Heart right ventricle (tissue), 16 donors: ENCODE results near the gene ZDHHC22. TPM values are rescaled to one million over a fixed set of nuclear protein-coding genes. Genes with fewer than 3 reads are reported as not detected.

Experiments
- ATAC-seq, 8 donors: fragments of 200-7000 bp; cut with Tn5 transposase; one replicate each; pipeline ENCODE4 v1.9.1; 2020; ENCODE audit warnings: mild to moderate bottlenecking in 8 of 8, moderate library complexity in 8 of 8, moderate number of reproducible peaks in 1 of 8
- DNase-seq, 2 donors: peaks; one replicate each; pipeline ENCODE4 v3.0.0-alpha.2; 2020
- H3K27ac ChIP-seq, 10 donors: fragments of 200-600 bp; sonication (generic) in 2 of 10; one replicate each; pipeline versions ENCODE4 v1.5.0 to v1.8.0; 2020 to 2022; ENCODE audit warnings: mild to moderate bottlenecking in 3 of 10
- H3K27me3 ChIP-seq, 7 donors: fragments of 200-600 bp; one replicate each; pipeline ENCODE4 v1.8.0; 2021 to 2022; ENCODE audit warnings: mild to moderate bottlenecking in 2 of 7
- H3K36me3 ChIP-seq, 9 donors: fragments of 200-600 bp; sonication (generic) in 1 of 9; one replicate each; pipeline versions ENCODE4 v1.5.0 to v1.8.0; 2020 to 2022; ENCODE audit warnings: mild to moderate bottlenecking in 2 of 9
- H3K4me1 ChIP-seq, 9 donors: fragments of 200-600 bp; sonication (generic) in 1 of 9; one replicate each; pipeline versions ENCODE4 v1.5.0 to v1.8.0; 2020 to 2022; ENCODE audit warnings: mild to moderate bottlenecking in 4 of 9
- H3K4me3 ChIP-seq, 10 donors: fragments of 200-600 bp; sonication (generic) in 2 of 10; one replicate each; pipeline versions ENCODE4 v1.5.0 to v1.8.0; 2020 to 2022; ENCODE audit warnings: mild to moderate bottlenecking in 7 of 10, moderate library complexity in 2 of 10
- H3K9me3 ChIP-seq, 11 donors: fragments of 200-600 bp in 10 of 11; sonication (generic) in 2 of 11; one replicate each; pipeline versions ENCODE4 v1.5.0 to v1.8.0; 2013 to 2022; ENCODE audit warnings: mild to moderate bottlenecking in 2 of 11, control low read depth in 1 of 11, moderate library complexity in 1 of 11
- WGBS, 2 donors: extraction: QIAGEN DNeasy Blood & Tissue Kit; methylation state at CpG; one replicate each; pipeline ENCODE4 v1.1.7; 2013; ENCODE audit warnings: inconsistent platforms in 1 of 2; 5-methylcytosine and 5-hydroxymethylcytosine counted together
- intact Hi-C, 10 donors: fragments of 100-400 bp; cut with DNase I; formaldehyde crosslinking; loops; one replicate each; pipeline versions ENCODE4 v1.11.1 to v1.14.2; 2022
- polyA plus RNA-seq, 2 donors: library from polyadenylated mRNA; stranded (reverse); fragments of 200-250 nt; gene quantifications; one replicate each; pipeline ENCODE4 v1.2.3, GENCODE V29; 2013
- total RNA-seq, 10 donors: library from RNA; stranded (reverse); fragmentation: NEBNext Ultra II Directional in 3 of 10; extraction: Animal tissue kit (Norgen Biotek cat#: 25700) in 3 of 10; gene quantifications; one replicate each; pipeline versions ENCODE4 v1.2.1 to v1.2.4, GENCODE V29; 2021 to 2023
- TF ChIP-seq, protein P1 (sequence below), 9 donors: fragments of 200-600 bp; sonication (generic) in 2 of 9; IDR thresholded peaks; one replicate each; pipeline versions ENCODE4 v1.5.0 to v1.8.0; 2021 to 2022; ENCODE audit warnings: antibody characterized with exemption in 9 of 9, mild to moderate bottlenecking in 5 of 9, moderate library complexity in 1 of 9
- donor health status: Arrhythmogenic right ventricular cardiomyopathy.
- donor health status: ischemic (EF 13 %, LVEDD 7.1; RV severe dilation, severe dysfunction).
- donor health status: healthy with polysubstance abuse.
- donor health status: DM: no; HTN: yes; CAD: no.
- donor health status: DM: no; HTN: no; CAD: no.
- donor health status: ischemic (EF 25% LVEDD 6.9; RV normal size, moderate dysfunction).
- donor health status: ischemic (EF 25% LVEDD 5.7; RV mildly dilated, moderate dysfunction).
- donor health status: healthy.
- donor health status: DM: yes; HTN: yes; CAD: no.
- donor health status: Ischemic cardiomyopathy.
- donor health status: ischemic (EF 35%, LVEDD 5.7; RV mildly dilated, moderate dysfunction).
- donor health status: nonischemic (EF 11% LVEDD 7.7; RV severe dilation, severe dysfunction).
- donor health status: DM: yes; HTN: yes; CAD: no.
- donor health status: PGD.
- donor health status: ischemic (EF 29% LVEDD 5.4; RV normal size, mild dysfunction).
- donor health status: nonischemic (EF 23%, LVEDD 6.1; RV moderate dilation, normal function).

Gene ZDHHC22
- total and polyA plus RNA-seq, 12 donors, result 0.09 TPM; not detected in 11

DNA sequence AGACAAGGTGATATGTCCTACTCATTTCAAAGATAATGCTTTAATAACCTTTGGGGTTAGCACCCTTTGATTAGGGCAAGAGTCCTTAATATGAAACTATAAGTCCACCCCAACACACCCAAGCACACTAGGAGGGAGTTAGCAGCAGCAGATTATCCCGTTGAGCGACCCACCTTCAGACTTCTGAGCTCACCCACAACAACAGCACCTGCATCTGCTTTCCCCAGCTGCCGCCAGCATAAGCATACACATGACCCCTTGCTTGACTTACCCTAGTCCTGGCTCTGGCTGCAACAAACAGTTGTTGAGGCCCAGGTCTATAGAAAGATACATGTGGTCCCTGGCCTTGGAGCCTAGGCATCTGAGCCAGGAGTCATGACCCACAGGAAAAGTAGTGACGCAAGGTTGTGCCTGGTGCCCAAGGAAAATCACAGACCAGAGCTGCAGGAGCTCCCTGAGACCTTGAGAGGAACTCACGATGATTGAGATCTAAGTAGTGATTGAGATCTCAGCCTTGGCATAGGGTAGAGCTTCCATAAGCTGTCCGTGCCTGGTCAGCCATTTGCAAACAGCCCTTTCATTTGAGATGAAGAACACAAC, 19.0 kb downstream of the ZDHHC22 start:
- Histone ChIP-seq H3K27ac (peak overlapping the region in 3 of 10 donors; percentile 5 to 81 (median 77)), H3K36me3 (peaks cover 0 to 31% (median 10%) of the 10 kb centered on the region in 9 donors), H3K27me3 (peaks cover 0 to 30% (median 7%) of the 10 kb centered on the region in 7 donors), H3K4me3 (no peak overlapping the region), H3K9me3 (no peaks in the 10 kb centered on the region), H3K4me1 (peaks cover 14 to 54% (median 36%) of the 10 kb centered on the region in 9 donors)
- TF ChIP-seq, protein P1, sequence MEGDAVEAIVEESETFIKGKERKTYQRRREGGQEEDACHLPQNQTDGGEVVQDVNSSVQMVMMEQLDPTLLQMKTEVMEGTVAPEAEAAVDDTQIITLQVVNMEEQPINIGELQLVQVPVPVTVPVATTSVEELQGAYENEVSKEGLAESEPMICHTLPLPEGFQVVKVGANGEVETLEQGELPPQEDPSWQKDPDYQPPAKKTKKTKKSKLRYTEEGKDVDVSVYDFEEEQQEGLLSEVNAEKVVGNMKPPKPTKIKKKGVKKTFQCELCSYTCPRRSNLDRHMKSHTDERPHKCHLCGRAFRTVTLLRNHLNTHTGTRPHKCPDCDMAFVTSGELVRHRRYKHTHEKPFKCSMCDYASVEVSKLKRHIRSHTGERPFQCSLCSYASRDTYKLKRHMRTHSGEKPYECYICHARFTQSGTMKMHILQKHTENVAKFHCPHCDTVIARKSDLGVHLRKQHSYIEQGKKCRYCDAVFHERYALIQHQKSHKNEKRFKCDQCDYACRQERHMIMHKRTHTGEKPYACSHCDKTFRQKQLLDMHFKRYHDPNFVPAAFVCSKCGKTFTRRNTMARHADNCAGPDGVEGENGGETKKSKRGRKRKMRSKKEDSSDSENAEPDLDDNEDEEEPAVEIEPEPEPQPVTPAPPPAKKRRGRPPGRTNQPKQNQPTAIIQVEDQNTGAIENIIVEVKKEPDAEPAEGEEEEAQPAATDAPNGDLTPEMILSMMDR (IDR thresholded peaks at IDR 0.05), result no peak
- DNase-seq (no peak), ATAC-seq (no peak)
- intact Hi-C loops, result loop anchor here in 2 of 10 donors (10.0 kb wide), 2 partner anchors 192 to 248 kb away; no protein-coding TSS in a partner anchor
- WGBS, 2 donors, result 85 to 93% methylated on average over 6 of the region's 6 CpGs

DNA sequence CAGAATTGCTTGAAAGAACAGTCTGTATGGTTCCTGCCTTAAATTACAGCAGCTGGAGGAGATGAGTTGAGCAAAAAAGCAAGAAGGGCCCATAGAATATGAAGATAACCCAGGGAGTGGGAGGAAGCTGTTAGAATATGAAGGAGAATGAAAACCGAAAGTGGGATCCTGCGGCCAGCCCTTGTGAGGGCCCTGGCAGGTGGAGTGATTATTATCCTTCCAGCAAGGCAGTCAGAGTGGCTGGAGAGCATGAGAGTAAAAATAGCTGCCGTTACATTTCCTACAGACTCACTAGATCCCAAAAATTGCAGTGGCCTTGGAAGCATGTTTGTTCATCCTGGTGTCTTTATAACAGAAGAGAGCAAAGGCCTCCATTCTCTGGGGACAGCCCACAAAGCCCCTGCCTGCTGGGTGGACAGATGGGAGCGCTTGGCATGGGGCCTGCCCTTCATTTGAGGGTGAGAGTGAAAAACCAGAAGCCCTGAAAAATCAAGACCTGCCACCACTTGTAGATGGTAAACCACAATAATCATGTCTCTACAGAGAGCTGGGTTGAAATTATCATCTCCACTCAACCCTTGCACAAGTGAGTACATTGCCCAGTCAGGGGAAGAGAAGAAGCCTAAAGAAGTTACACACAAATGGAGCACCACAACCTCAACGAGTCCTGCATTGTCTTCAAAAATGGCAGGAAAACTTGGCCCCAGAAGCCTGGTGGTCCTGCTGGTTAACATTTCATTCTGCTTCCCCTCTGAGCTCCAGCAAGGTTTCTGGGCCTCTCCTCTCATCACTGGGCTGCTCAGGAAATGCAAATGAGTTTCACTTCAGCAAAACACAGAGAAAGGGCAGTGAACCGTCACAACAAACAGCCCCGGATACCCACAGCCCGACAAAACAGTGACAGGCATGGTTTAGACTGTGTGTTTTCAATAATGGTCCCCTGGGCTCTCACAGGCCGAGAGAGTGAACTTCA, 20.5 kb downstream of the ZDHHC22 start:
- Histone ChIP-seq H3K27me3 (peaks cover 0 to 24% (median 7%) of the 10 kb centered on the region in 7 donors), H3K9me3 (no peaks in the 10 kb centered on the region), H3K4me1 (peaks cover 14 to 65% (median 42%) of the 10 kb centered on the region in 9 donors), H3K27ac (peak overlapping the region in 9 of 10 donors; percentile 45 to 81 (median 67)), H3K36me3 (peaks cover 0 to 46% (median 11%) of the 10 kb centered on the region in 9 donors), H3K4me3 (peak overlapping the region in 2 of 10 donors; percentile 6 to 8)
- ATAC-seq, result peak in 7 of 8 donors; percentile 13 to 68 (median 52)
- WGBS, 2 donors, result 45 to 55% methylated on average over 9 of the region's 9 CpGs
- DNase-seq, result no peak
- intact Hi-C loops, result loop anchor here in 2 of 10 donors (10.0 kb wide), 2 partner anchors 194 to 246 kb away; no protein-coding TSS in a partner anchor
- TF ChIP-seq, protein P1 (IDR thresholded peaks at IDR 0.05), result no peak

DNA sequence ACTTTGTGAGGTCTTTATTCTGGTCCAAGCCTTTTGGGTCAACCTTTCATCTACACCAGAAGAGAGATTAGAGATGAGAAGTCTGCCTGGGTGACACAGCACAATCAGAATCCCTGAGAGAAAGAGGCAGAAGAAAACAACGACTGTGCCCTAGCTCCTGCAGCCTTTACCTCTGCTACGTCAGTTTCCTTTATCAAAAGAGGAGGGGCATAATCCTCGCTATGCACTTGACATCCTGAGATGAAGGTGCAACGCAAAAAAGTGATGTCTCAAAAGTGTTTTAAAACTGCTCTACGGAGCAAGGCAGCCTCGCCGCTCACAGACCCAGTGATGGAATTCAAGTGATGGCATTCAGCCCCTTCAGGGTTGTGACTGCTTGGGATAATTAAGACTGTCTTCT, 21.7 kb downstream of the ZDHHC22 start:
- intact Hi-C loops, result loop anchor here in 2 of 10 donors (10.0 kb wide), 2 partner anchors 195 to 245 kb away; no protein-coding TSS in a partner anchor
- Histone ChIP-seq H3K4me3 (no peak overlapping the region), H3K27me3 (peaks cover 0 to 12% (median 0%) of the 10 kb centered on the region in 7 donors), H3K9me3 (no peaks in the 10 kb centered on the region), H3K4me1 (peaks cover 10 to 59% (median 39%) of the 10 kb centered on the region in 9 donors), H3K27ac (peak overlapping the region in 4 of 10 donors; percentile 69 to 81 (median 76)), H3K36me3 (peaks cover 0 to 58% (median 12%) of the 10 kb centered on the region in 9 donors)
- ATAC-seq, result no peak
- TF ChIP-seq, protein P1 (IDR thresholded peaks at IDR 0.05), result no peak
- no peak for DNase-seq
- 84 to 86% methylated on average over 7 of the region's 7 CpGs for WGBS, 2 donors
